NCI-H1694 (cell line): Measurements from ENCODE around the gene ATP8B1.
"Not testable (repeated sequence)": the region's sequence is repeated elsewhere in the genome, so short reads cannot be mapped to it uniquely, and the experiment has no call there.

Experiments used
- DNase-seq: peaks from one replicate; lab custom pipeline; 2025; lab: John Stamatoyannopoulos, UW

ATP8B1 gene

GRCh38 chr18:57764995-57765394, 38.1 kb downstream of the ATP8B1 start:
- DNase-seq, result no peak

GRCh38 chr18:57764087-57764486, 39.0 kb downstream of the ATP8B1 start:
- no peak for DNase-seq

- DNase-seq, result no peak
Observed at GRCh38 chr18:57762686-57763085, 40.4 kb downstream of the ATP8B1 start.

- no peak for DNase-seq
Observed at GRCh38 chr18:57759650-57760049, 43.5 kb downstream of the ATP8B1 start.

- DNase-seq, result no peak
Observed at GRCh38 chr18:57755473-57756067, 47.5 kb downstream of the ATP8B1 start.

- no peak for DNase-seq
Observed at GRCh38 chr18:57754577-57755338, 48.4 kb downstream of the ATP8B1 start.

GRCh38 chr18:57753063-57753462, 50.1 kb downstream of the ATP8B1 start:
- DNase-seq, result no peak

GRCh38 chr18:57749604-57749970, 53.5 kb downstream of the ATP8B1 start:
- no peak for DNase-seq

GRCh38 chr18:57748770-57749603, 54.1 kb downstream of the ATP8B1 start:
- DNase-seq, result no peak

- DNase-seq, result no peak
Observed at GRCh38 chr18:57747809-57748680, 55.1 kb downstream of the ATP8B1 start.

GRCh38 chr18:57744211-57744694, 58.9 kb downstream of the ATP8B1 start:
- no peak for DNase-seq

GRCh38 chr18:57743008-57743407, 60.1 kb downstream of the ATP8B1 start:
- DNase-seq, result no peak

GRCh38 chr18:57741273-57741672, 61.8 kb downstream of the ATP8B1 start:
- DNase-seq, result no peak

- DNase-seq, result no peak
Observed at GRCh38 chr18:57738078-57738477, 65.0 kb downstream of the ATP8B1 start.

- DNase-seq, result no peak
Observed at GRCh38 chr18:57737400-57738060, 65.6 kb downstream of the ATP8B1 start.

GRCh38 chr18:57735042-57735441, 68.1 kb downstream of the ATP8B1 start:
- DNase-seq, result not testable (repeated sequence)

GRCh38 chr18:57733861-57734260, 69.3 kb downstream of the ATP8B1 start:
- no peak for DNase-seq

GRCh38 chr18:57730146-57730545, 73.0 kb downstream of the ATP8B1 start:
- no peak for DNase-seq

- DNase-seq, result no peak
Observed at GRCh38 chr18:57728941-57729511, 74.1 kb downstream of the ATP8B1 start.

GRCh38 chr18:57727952-57728807, 74.9 kb downstream of the ATP8B1 start:
- DNase-seq, result no peak
